Prostate gland (tissue), 2 donors: Measurements from ENCODE around the gene COMMD10.

Source experiments
- CTCF ChIP-seq, 4 experiments: fragments of 200-600 bp in 2 of 4; fragments of 450-650 bp in 2 of 4; sonication (generic) in 2 of 4; IDR thresholded peaks; 1 replicate in 3 of 4; 2 replicates in 1 of 4; pipeline ENCODE4 v1.5.1; 2016 to 2019; ENCODE audit warnings: antibody characterized with exemption in 4 of 4, mild to moderate bottlenecking in 2 of 4, moderate library complexity in 2 of 4
- POLR2A ChIP-seq: fragments of 450-650 bp; IDR thresholded peaks from one replicate; pipeline ENCODE4 v1.6.1; 2016; ENCODE audit warnings: antibody characterized with exemption, mild to moderate bottlenecking

- TF ChIP-seq POLR2A, result no peak
- TF ChIP-seq CTCF (IDR thresholded peaks at IDR 0.05), result no peak
These were observed 140.6 kb downstream of the COMMD10 start for GRCh38 chr5:116225281-116225922.
